HG03571 (cell line): Measurements from ENCODE around the gene SGIP1.

Experiments
- ATAC-seq: cut with Tn5 transposase; IDR thresholded peaks from one replicate; pipeline ENCODE4 v1.9.1; 2021; ENCODE audit not compliant: unreplicated experiment

SGIP1 gene

GRCh38 chr1:66599899-66600737, 66.2 kb downstream of the SGIP1 start:
- no peak for ATAC-seq

GRCh38 chr1:66605419-66605997, 71.6 kb downstream of the SGIP1 start:
- ATAC-seq = no peak

- ATAC-seq = no peak
These were observed 72.6 kb downstream of the SGIP1 start for GRCh38 chr1:66606362-66607065.

GRCh38 chr1:66607458-66607857, 73.5 kb downstream of the SGIP1 start:
- no peak for ATAC-seq

- ATAC-seq = no peak
These were observed 79.2 kb downstream of the SGIP1 start for GRCh38 chr1:66613187-66613586.

GRCh38 chr1:66617362-66618184, 83.6 kb downstream of the SGIP1 start:
- no peak for ATAC-seq

- no peak for ATAC-seq
These were observed 84.4 kb downstream of the SGIP1 start for GRCh38 chr1:66618390-66618789.

DNA sequence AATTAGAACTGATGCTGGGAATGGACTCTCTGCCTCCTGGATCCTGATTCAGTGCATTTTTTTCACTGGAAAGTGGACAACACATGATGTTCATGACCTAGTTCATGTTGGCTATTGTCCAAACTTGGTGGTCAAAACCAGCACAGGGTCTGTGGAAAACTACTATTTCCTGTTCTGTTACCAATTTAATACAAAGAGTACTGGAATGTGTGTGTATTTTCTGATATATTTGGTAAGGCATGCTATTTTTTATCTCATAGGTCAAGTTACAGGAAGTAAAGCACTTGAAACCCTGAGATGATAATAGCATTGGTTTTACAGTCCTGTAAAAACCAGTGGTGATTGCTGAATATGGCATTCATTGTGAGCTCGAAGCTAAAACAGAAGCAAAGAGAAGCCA, 89.9 kb downstream of the SGIP1 start:
- ATAC-seq = no peak

DNA sequence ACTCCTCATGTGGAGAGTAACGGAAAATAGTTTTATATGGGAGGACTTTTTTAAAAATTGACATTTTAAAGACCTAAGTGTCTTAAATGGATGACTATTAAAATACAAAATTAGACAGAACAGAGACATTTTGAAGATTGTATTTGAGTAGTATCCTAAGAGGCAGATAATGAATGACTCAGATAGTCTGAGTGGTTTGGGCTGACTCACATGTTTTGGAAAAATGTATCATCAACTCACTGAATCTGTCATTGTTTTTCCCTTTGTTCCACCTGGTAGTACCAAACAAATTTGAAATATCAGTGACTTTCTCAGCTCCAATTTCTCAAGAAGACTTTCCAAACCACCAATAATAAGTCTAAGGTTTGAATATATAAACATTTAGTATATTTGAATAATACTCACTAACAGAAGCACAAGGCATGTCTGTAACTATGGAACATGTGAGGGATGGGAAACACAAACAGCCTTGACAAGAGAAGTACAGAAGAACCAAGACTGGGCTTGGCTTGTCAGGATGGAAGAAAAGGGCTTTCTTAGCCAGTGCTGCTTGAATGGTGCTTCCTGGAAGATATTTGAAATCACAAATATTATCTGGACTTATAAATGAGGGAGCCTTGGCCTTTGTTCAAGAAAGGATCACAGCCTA, 90.6 kb downstream of the SGIP1 start:
- ATAC-seq = no peak

DNA sequence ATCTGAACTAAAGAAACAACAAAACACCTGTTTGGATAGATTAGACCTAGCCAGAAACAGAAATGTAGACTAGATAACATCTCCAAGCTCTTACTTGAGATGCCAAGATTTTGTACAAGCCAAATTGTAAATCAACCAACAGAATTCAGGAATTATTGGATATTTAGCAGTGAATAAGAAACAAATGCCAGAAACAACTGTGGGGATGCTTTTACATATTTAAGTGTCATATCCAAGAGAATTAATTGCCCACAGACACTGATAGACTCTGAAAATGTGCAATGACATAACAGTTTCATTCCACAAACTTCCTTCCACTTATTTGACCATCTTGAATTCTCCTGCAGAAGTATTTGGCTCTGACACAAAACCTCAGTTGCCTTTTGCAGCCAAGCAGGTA, 92.3 kb downstream of the SGIP1 start:
- ATAC-seq = no peak

DNA sequence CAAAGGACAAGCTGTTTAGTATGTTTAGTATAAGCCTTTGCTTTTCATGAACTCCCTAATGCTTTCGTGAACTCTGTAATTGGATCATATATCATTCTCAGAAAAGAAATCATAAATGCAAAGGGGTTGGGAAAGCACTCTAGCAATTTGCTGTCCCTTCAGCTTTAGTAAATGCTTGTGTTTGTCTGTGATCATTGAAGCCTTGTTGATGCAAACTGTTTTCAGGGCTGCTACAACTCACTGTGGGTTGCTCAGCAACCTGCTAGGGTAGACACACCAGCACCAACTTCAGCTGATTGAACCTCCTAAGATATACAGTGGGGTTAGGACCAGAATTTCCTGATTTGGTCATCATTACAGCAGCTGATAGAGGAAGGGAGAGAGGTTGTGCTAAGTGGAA, 95.0 kb downstream of the SGIP1 start:
- ATAC-seq = no peak

DNA sequence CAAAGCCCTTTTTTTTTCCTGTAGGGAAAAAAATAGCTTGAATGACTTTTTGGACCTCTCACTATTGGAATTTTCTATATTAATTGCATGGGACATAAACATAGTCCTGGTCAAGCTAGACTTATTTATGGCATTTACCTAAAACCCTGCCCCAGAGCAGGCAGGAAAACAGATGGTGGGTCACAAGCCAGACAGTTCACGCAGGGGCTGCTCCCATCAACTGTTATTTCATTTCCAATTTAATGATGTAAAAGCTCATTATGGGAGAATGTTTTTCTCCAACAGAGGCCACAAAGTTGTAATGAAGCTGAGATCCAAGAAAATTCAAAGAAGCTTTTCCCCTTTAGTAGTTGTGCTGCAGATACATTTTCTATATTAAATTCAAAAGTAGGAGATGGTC, 99.2 kb downstream of the SGIP1 start:
- no peak for ATAC-seq

GRCh38 chr1:66637146-66637545, 103.2 kb downstream of the SGIP1 start:
- ATAC-seq = no peak

- ATAC-seq = no peak
These were observed 108.0 kb downstream of the SGIP1 start for GRCh38 chr1:66641891-66642473.

- ATAC-seq = no peak
These were observed 109.0 kb downstream of the SGIP1 start for GRCh38 chr1:66642992-66643391.

DNA sequence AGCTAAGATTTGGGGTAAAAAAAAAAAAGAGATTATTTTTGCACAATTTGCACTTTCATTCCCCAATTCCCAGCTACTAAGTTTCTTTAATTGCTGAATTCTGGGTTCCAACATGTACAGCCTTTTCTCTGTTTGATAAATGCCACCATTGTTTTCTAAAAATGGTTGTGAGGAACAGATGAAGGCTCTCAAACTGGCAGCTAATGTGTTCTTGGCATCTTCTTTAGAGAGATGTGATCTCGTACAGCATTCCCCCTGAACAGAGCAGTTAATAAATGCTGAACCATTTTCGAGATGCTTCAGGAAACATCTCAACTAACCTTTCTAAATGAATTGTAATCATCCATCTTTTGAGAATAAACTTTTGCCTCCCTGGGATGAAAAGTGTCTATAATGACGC, 110.4 kb downstream of the SGIP1 start:
- no peak for ATAC-seq

- peak; percentile 89 for ATAC-seq
These were observed 115.1 kb downstream of the SGIP1 start for GRCh38 chr1:66648901-66649595.

DNA sequence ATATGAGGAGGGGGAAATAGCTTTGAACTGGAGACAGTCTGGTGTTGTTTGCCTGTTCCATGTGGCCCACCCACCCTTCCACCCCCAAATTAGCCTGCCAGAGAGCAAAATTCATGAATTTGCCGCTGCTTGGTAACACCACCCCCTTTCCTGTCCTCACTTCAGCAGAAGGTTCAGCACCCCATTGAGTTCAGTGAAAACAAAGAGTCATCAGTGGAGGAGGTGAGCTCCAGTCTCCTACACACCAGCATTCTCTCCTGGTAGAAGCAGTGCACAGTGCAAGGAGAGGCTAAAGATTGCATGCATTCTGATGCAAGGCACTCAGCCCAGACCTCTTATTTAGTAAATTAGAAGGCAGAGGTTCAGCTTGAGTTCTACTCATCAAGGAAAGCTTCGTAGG, 118.6 kb downstream of the SGIP1 start:
- no peak for ATAC-seq

DNA sequence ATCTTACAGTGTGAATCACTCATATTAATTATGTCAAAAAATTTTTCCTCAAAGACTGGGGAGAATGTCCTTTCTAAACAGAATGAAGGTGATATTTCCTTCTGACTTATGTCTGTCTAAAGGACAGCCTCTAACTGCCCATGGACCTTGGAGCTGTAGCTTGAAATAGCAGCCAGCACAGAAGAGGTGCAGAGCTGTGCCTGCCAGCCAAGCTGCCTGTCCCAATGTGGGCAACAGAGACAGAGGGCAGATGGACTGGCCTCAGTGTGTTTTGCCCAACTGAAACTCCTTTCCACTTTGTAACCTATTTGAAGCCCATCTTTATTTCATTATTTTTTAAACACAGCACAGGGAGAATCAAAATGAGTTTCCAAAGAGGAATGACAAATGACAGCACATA, 120.7 kb downstream of the SGIP1 start:
- no peak for ATAC-seq

- ATAC-seq = no peak
These were observed 137.5 kb downstream of the SGIP1 start for GRCh38 chr1:66671455-66671854.
